ENCODE results near the gene SIX1.

Gene SIX1

GRCh38 chr14:60680511-60680910, 31.2 kb upstream of the SIX1 start:
- DNase-seq (ENCODE audit: low read depth, low spot score): no peak
- in situ Hi-C loops (cut with HindIII; ENCODE audit: low sequenced_read_pairs): no loop called here
- no peak overlapping the region for H3K4me3 ChIP-seq (ENCODE audit: low read depth, low read length)
- TF ChIP-seq CTCF (IDR thresholded peaks at IDR 0.05; ENCODE audit: low read depth, low read length): no peak

- no peak for TF ChIP-seq CTCF (IDR thresholded peaks at IDR 0.05; ENCODE audit: low read depth, low read length)
- in situ Hi-C loops (cut with HindIII; ENCODE audit: low sequenced_read_pairs): no loop called here
- DNase-seq (ENCODE audit: low read depth, low spot score): no peak
- H3K4me3 ChIP-seq (ENCODE audit: low read depth, low read length): no peak overlapping the region
Observed at GRCh38 chr14:60679566-60680258, 30.4 kb upstream of the SIX1 start.

GRCh38 chr14:60677701-60678100, 28.4 kb upstream of the SIX1 start:
- H3K4me3 ChIP-seq (ENCODE audit: low read depth, low read length): no peak overlapping the region
- no peak for DNase-seq (ENCODE audit: low read depth, low spot score)
- in situ Hi-C loops (cut with HindIII; ENCODE audit: low sequenced_read_pairs): no loop called here
- TF ChIP-seq CTCF (IDR thresholded peaks at IDR 0.05; ENCODE audit: low read depth, low read length): no peak

- no peak for TF ChIP-seq CTCF (IDR thresholded peaks at IDR 0.05; ENCODE audit: low read depth, low read length)
- in situ Hi-C loops (cut with HindIII; ENCODE audit: low sequenced_read_pairs): no loop called here
- no peak overlapping the region for H3K4me3 ChIP-seq (ENCODE audit: low read depth, low read length)
- DNase-seq (ENCODE audit: low read depth, low spot score): peak; percentile 59
Observed at GRCh38 chr14:60670989-60671388, 21.7 kb upstream of the SIX1 start.

GRCh38 chr14:60668431-60669112, 19.3 kb upstream of the SIX1 start:
- in situ Hi-C loops (cut with HindIII; ENCODE audit: low sequenced_read_pairs): no loop called here
- TF ChIP-seq CTCF (IDR thresholded peaks at IDR 0.05; ENCODE audit: low read depth, low read length): no peak
- no peak overlapping the region for H3K4me3 ChIP-seq (ENCODE audit: low read depth, low read length)
- no peak for DNase-seq (ENCODE audit: low read depth, low spot score)

GRCh38 chr14:60665177-60665550, 15.9 kb upstream of the SIX1 start:
- no peak for DNase-seq (ENCODE audit: low read depth, low spot score)
- TF ChIP-seq CTCF (IDR thresholded peaks at IDR 0.05; ENCODE audit: low read depth, low read length): no peak
- H3K4me3 ChIP-seq (ENCODE audit: low read depth, low read length): no peak overlapping the region
- in situ Hi-C loops (cut with HindIII; ENCODE audit: low sequenced_read_pairs): no loop called here

Measured in astrocyte of the spinal cord (primary cell).